GM12891 (cell line): ENCODE measurements around the gene ANXA9.

Experiments used
- POLR2A ChIP-seq: IDR thresholded peaks from 2 replicates; pipeline ENCODE4 v1.6.1; 2011; ENCODE audit warnings: low read depth, low read length, control low read depth
- POLR2AphosphoS5 ChIP-seq: IDR thresholded peaks from 2 replicates; pipeline ENCODE4 v1.6.1; 2011; ENCODE audit warnings: low read depth, low read length, control low read depth
- SPI1 ChIP-seq: IDR thresholded peaks from 2 replicates; pipeline ENCODE4 v1.6.1; 2011; ENCODE audit warnings: low read depth, low read length, control low read depth
- TAF1 ChIP-seq: IDR thresholded peaks from 2 replicates; pipeline ENCODE4 v1.6.1; 2011; ENCODE audit warnings: low read depth, low read length, control low read depth

DNA sequence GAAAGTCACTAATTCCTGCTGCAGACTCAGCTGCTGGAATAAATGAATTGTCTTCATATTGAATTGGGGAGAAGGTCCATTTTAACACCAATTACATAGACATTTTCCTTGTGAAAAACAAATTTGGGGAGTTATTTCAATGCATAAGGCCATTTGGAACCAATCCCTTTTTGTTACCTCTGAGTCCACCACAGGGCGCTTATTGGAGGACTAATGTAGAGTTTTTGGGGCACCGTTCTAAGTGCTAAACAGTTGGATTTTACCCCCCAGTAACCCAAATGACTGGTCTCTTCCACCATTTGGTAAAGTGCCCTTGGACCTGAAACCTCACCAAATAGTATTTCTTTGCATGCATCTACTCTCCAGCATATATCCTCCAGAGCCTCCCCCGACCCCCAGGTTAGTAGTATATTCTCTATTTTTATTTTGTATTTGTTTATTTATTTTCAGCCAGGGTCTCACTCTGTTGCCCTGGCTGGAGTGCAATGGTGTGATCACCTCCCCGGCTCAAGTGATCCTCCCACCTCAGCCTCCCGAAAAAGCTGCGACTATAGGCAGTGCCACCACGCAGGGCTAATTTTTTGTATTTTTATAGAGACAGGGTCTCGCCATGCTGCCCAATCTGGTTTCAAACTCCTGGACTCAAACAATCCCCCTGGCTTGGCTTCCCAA is 27.7 kb downstream of the ANXA9 start:
- TF ChIP-seq POLR2AphosphoS5 (no peak), POLR2A (no peak), TAF1 (no peak), SPI1 (no peak)
